GM18861 (cell line): ENCODE data around the gene ARVCF.

Source experiments
- ATAC-seq: cut with Tn5 transposase; IDR thresholded peaks from one replicate; pipeline ENCODE4 v1.9.1; 2021; ENCODE audit not compliant: unreplicated experiment

Gene ARVCF

GRCh38 chr22:20019661-20020532, 3.3 kb upstream of the ARVCF start:
- ATAC-seq, result no peak

GRCh38 chr22:20018001-20018400, 1.4 kb upstream of the ARVCF start:
- ATAC-seq, result no peak

- ATAC-seq, result no peak
These were observed 967 bp upstream of the ARVCF start for GRCh38 chr22:20017622-20017958.

GRCh38 chr22:20015971-20016733, 471 bp downstream of the ARVCF start:
- no peak for ATAC-seq

- ATAC-seq, result no peak
These were observed 1.4 kb downstream of the ARVCF start for GRCh38 chr22:20015187-20015625.

GRCh38 chr22:20014526-20015186, 2.0 kb downstream of the ARVCF start:
- ATAC-seq, result no peak

GRCh38 chr22:20013382-20013871, 3.2 kb downstream of the ARVCF start:
- ATAC-seq, result no peak

- no peak for ATAC-seq
These were observed 3.8 kb downstream of the ARVCF start for GRCh38 chr22:20012741-20013331.

- ATAC-seq, result no peak
These were observed 4.5 kb downstream of the ARVCF start for GRCh38 chr22:20011993-20012740.

- no peak for ATAC-seq
These were observed 5.3 kb downstream of the ARVCF start for GRCh38 chr22:20011123-20011992.

GRCh38 chr22:20010307-20011122, 6.1 kb downstream of the ARVCF start:
- ATAC-seq, result no peak

- ATAC-seq, result no peak
These were observed 6.9 kb downstream of the ARVCF start for GRCh38 chr22:20009582-20010306.

GRCh38 chr22:20009018-20009491, 7.6 kb downstream of the ARVCF start:
- ATAC-seq, result no peak

GRCh38 chr22:20008221-20008995, 8.2 kb downstream of the ARVCF start:
- ATAC-seq, result no peak

GRCh38 chr22:20004464-20004863, 12.2 kb downstream of the ARVCF start:
- no peak for ATAC-seq

GRCh38 chr22:20003304-20003703, 13.3 kb downstream of the ARVCF start:
- no peak for ATAC-seq

GRCh38 chr22:20002636-20003035, 14.0 kb downstream of the ARVCF start:
- ATAC-seq, result no peak
